HG02981 (cell line): ENCODE measurements around the gene GFOD1.
A peak's percentile ranks its signal among the peaks of the same experiment; 100 is the strongest.
"Not testable (repeated sequence)": the region's sequence is repeated elsewhere in the genome, so short reads cannot be mapped to it uniquely, and the experiment has no call there.

Source experiments
- ATAC-seq: cut with Tn5 transposase; IDR thresholded peaks from one replicate; pipeline ENCODE4 v1.9.1; 2021; ENCODE audit warnings: mild to moderate bottlenecking, moderate library complexity; ENCODE audit not compliant: unreplicated experiment

The GFOD1 gene

DNA sequence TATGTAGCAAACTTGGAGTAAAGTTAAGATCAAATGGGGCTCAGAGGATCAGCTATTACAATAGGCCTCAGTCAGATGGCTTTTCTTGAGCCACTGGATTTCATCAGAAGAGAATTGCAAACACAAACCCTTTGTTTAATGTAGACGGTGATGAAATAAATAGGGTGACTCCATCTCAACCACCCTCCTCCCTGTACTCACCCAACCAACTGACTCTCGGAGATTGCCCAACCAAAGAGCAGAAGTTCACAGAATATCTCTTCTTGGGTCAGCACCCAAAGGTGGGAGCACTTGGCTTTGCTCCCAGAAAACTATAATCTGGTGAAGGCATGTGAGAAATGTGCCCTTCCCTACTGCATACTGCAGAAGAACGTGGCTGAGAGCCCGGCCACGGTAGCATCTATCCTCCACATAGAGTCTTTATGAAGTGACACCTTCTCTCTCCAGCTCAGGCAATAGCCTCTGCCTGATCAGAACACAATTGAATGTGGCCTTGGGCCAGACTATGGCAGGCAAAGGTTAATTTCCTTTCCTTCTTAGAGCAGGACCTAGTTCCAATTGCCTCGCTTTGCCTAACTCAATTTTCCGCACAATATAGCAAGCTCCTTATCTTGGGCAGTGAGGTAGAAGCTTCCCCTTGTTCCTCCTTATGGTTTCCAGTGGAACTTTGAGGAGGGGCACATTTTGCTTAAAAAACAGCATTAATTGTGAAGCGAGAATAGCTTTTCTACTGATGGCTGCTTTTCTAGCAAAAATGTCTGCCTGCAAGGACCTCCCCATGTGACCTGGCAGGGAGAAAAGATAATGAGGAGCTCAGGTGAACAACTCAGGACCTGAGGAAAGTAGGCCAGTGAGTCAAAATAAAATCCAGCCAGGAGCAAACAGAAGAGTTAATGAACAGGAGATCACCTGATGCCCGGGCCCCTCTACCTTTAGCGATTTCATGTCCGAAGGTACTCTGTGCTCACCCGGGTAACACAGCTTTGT is 79.4 kb downstream of the GFOD1 start:
- no peak for ATAC-seq

DNA sequence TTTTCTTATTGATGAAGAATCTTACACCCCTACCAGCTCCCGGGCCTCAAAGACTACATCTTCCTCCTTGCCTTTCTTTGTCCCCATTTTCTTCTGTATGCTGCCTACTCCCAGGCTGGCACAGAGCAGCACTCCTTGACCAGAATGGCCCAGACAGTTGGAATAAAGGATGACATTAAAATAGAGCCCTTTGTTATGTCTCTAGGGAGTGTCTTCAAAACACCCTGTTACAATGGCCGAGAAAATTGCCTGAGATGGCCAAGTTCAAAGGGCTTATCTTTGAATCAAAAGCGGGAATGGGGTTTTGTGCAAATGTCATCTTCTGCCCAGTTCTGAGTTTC is 80.1 kb downstream of the GFOD1 start:
- no peak for ATAC-seq

DNA sequence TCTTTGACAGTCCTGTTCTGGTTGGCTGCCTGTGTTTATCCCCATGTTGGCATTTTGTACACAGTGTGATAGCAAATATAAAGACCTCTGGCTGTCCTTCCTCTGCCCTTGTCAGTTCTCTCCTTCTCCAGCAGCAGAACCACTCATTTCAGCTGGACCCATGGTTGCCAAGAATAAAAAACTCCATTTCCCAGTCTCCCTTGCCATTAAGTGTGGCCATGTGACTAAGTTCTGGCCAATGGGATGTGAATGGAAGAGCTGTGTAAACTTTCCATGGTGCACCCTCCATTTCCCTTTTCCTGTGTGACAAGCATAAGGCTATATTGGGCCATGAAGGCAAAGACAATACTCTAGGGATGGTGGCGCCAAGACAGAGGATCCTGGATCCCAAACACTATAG is 80.6 kb downstream of the GFOD1 start:
- no peak for ATAC-seq

GRCh38 chr6:13405961-13406477 is 81.4 kb downstream of the GFOD1 start:
- ATAC-seq, result no peak

- ATAC-seq, result no peak
Observed at GRCh38 chr6:13404892-13405254, 82.5 kb downstream of the GFOD1 start.

DNA sequence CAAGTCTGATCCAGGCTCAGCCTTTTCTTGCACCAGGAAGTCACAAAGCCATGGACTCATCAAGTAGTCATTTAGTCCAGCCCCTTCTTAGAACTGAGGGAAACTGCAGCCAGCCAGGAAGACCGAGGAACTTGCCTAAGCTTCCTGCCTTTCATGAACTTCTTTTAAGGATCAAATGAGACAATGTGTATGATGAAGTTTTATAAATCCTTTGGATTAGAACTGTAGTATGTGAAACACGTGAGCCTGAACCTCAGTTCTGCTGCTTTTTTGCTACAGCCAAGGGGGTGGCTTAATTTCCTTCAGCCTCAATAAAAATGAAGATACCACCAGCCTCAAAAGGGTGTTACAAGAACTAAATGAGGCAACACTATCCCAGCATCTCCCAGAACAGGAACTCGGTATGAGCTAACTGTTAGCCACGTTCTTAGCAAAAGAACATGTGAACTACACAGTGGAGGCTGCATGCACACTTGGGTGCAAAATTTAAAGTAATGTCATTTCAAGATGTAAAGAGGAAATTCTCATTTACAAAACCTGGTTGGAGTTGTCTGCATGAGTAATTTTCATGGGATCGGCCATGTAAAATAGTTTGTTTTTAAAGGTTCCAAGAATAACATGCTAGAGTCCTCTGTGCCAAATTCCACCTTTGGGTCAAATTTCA is 83.0 kb downstream of the GFOD1 start:
- ATAC-seq, result no peak

- ATAC-seq, result no peak
Observed at GRCh38 chr6:13402711-13403110, 84.7 kb downstream of the GFOD1 start.

GRCh38 chr6:13400772-13401171 is 86.6 kb downstream of the GFOD1 start:
- ATAC-seq, result no peak

DNA sequence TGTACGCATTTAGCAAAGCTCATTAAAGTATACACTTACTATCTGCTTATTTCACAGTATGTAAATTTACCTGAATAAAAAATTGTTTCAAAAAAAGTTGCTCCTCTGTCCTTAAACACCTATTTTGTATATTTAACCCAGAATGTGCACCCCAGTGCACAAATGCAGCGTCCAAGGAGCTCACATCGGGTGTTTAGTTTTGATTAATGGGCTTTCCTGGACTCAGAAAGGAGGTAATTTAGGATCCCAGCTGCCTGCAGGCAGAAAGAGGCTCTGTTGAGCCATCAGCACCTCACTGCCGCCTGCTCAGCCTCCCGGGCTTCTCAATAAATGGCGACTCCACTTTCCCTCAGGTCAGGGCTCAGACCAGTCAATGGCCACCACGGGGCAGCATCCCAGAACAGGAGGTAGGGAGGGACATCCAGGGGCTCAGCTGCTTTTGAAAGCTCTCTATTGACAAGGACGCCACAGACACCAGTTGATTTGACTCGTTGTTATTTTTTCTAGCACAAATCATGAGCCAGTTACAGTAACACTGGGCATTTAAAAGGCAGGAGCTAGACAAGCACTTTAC is 88.9 kb downstream of the GFOD1 start:
- ATAC-seq, result no peak

GRCh38 chr6:13398069-13398381 is 89.4 kb downstream of the GFOD1 start:
- no peak for ATAC-seq

DNA sequence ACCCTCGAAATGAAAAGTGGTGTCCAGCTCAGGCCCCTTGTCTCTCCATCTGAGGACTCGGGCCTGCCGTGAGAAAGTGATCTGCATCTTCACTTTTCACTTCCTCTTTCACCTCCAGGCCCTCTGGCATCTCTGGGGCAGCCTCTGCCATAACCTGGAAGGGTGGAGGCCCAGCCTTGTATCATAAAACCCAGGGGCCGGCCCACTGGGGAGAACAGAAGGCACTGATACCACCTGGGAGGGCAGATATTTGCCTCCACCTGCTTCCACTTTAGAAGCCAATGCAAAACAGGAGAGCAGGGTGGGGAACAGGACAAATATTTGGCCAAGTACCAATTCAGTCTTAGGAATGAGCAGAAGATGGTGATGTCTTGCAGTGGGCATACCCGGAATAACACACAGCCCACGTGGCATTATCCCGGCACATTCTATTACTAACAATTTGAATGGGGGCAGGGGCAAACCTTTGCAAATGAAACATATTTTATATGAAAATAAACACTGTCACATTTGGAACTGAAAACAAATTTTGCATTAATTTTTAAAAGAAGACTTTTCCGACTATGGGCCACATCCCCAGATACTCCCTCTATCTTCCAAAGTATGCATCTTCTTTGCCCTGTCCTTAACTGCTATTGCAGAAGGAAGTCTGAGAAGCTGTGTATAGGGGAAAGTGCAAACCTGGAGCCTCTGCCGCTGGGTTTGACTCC is 89.9 kb downstream of the GFOD1 start:
- peak; percentile 72 for ATAC-seq

GRCh38 chr6:13396241-13396792 is 91.1 kb downstream of the GFOD1 start:
- ATAC-seq, result no peak

GRCh38 chr6:13395272-13396237 is 91.8 kb downstream of the GFOD1 start:
- peak; percentile 51 for ATAC-seq

DNA sequence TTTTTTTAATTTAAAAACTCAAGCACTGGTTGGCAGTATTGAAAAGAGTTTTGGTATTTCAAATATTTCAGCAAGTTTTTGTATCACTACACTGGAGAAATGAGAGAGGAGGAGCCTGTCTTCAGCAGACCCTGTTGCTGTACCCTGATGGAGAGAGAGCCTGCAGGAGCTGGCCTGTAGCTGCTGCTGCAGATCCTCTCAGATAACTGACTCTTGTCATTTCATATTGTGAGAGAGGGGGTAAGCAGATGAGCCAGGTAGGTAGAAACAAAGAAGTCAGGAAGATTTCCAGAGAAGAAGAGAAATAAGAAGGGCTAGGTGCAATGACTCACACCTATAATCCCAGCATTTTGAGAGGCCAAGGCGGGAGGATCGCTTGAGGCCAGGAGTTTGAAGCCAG is 94.9 kb downstream of the GFOD1 start:
- ATAC-seq, result no peak

DNA sequence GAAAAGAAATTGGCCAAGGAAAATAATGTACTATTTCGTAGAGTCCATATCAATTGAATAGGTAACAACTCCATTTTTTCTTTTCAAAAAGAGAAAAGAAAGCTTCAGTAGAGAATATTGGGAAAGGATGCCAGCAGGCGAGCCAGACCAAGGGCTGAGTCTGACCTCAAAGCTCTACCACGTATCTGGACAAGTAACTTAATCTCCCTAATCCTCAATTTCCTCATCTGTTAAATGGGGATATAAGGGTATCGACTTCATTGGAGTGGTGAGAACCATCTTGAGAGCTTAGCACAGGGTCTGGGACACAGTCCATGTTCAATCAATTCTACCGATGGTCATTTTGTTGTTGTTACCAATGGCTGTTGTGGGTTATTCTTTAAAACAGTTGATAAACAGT is 95.9 kb downstream of the GFOD1 start:
- ATAC-seq, result no peak

GRCh38 chr6:13390658-13391057 is 96.7 kb downstream of the GFOD1 start:
- no peak for ATAC-seq

- ATAC-seq, result not testable (repeated sequence)
Observed at GRCh38 chr6:13389237-13389636, 98.2 kb downstream of the GFOD1 start.

- not testable (repeated sequence) for ATAC-seq
Observed at GRCh38 chr6:13388769-13389168, 98.6 kb downstream of the GFOD1 start.

GRCh38 chr6:13384966-13385365 is 102.4 kb downstream of the GFOD1 start:
- no peak for ATAC-seq

GRCh38 chr6:13384506-13384905 is 102.9 kb downstream of the GFOD1 start:
- no peak for ATAC-seq
